Activated CD4-positive, alpha-beta T cell treated with anti-CD3 and anti-CD28 coated beads for 24 hours (primary cell): Measurements from ENCODE around the gene CEP89.
"Not testable (repeated sequence)": the region's sequence is repeated elsewhere in the genome, so short reads cannot be mapped to it uniquely, and the experiment has no call there.

Experiments used
- DNase-seq, 2 donors: peaks; one replicate each; pipeline ENCODE4 v3.0.0-alpha.2; 2020; ENCODE audit warnings: low read depth in 2 of 2

CEP89 gene

GRCh38 chr19:32869966-32870573, 101.7 kb downstream of the CEP89 start:
- no peak for DNase-seq

GRCh38 chr19:32869369-32869965, 102.3 kb downstream of the CEP89 start, which contains the start of gene SLC7A9:
Gene SLC7A9 (minus strand): TSS chr19:32869767. CDS start chr19:32868534, 1,233 bp downstream.
- DNase-seq: no peak

- DNase-seq: no peak
These were observed 103.4 kb downstream of the CEP89 start for GRCh38 chr19:32868206-32868950.

- not testable (repeated sequence) for DNase-seq
These were observed 104.3 kb downstream of the CEP89 start for GRCh38 chr19:32867436-32867835.

- DNase-seq: no peak
These were observed 105.0 kb downstream of the CEP89 start for GRCh38 chr19:32866564-32867265.

GRCh38 chr19:32866061-32866460, 105.7 kb downstream of the CEP89 start:
- DNase-seq: no peak

GRCh38 chr19:32865326-32865725, 106.4 kb downstream of the CEP89 start:
- no peak for DNase-seq

- DNase-seq: no peak
These were observed 107.3 kb downstream of the CEP89 start for GRCh38 chr19:32864318-32865007.

GRCh38 chr19:32863841-32864240, 107.9 kb downstream of the CEP89 start:
- DNase-seq: no peak

- DNase-seq: no peak
These were observed 108.5 kb downstream of the CEP89 start for GRCh38 chr19:32863301-32863700.

- no peak for DNase-seq
These were observed 109.0 kb downstream of the CEP89 start for GRCh38 chr19:32862741-32863140.

- no peak for DNase-seq
These were observed 109.6 kb downstream of the CEP89 start for GRCh38 chr19:32862173-32862572.

GRCh38 chr19:32861596-32861995, 110.2 kb downstream of the CEP89 start:
- DNase-seq: no peak

- no peak for DNase-seq
These were observed 112.2 kb downstream of the CEP89 start for GRCh38 chr19:32859591-32859990.

GRCh38 chr19:32858559-32858958, 113.2 kb downstream of the CEP89 start:
- DNase-seq: no peak

- DNase-seq: no peak
These were observed 113.6 kb downstream of the CEP89 start for GRCh38 chr19:32858155-32858554.

GRCh38 chr19:32857584-32857983, 114.2 kb downstream of the CEP89 start:
- DNase-seq: no peak

- DNase-seq: not testable (repeated sequence)
These were observed 114.9 kb downstream of the CEP89 start for GRCh38 chr19:32856818-32857217.

GRCh38 chr19:32852216-32852615, 119.5 kb downstream of the CEP89 start:
- no peak for DNase-seq

- DNase-seq: not testable (repeated sequence)
These were observed 123.7 kb downstream of the CEP89 start for GRCh38 chr19:32848035-32848434.

- no peak for DNase-seq
These were observed 128.0 kb downstream of the CEP89 start for GRCh38 chr19:32843716-32844245.
